ENCODE data around the gene BRD7.

The BRD7 gene

DNA sequence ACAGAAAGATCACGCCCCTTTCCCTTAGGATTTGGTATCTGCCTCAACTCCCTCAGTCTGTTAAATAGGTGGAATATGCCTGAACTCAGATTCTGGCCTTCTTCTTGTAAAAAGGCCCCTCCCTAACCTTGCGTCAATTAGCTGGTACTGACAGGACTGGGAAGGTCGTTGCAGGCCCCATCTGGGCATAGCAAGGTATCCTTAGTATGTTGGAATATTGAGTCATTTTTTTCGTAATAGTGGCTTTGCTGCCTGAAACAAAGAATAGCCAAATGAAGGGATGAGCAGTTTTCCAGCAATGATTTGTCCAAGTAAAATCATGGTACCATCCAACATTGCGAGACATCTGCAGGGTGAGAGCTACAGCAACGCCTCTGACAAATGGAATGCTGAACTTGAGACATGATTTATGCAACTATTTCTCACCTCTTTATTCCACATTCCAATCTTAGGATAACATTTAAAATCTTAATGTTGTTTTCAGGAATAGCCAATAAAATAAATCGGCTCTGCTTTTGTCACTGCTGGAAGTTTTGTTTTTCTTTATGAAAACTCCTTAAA, 39.3 kb upstream of the BRD7 start:
- Histone ChIP-seq H4K20me1 (ENCODE audit: low read depth, low read length) (no peaks in the 10 kb centered on the region), H3K27ac (ENCODE audit: low read depth, low read length) (no peak overlapping the region), H3K27me3 (ENCODE audit: low read length) (no peaks in the 10 kb centered on the region), H3K9me3 (ENCODE audit: insufficient read depth, low read length) (no peaks in the 10 kb centered on the region), H3K9me2 (replicated peaks; ENCODE audit: insufficient read depth, low read length) (no peaks in the 10 kb centered on the region), H3K9ac (ENCODE audit: low read length) (no peak overlapping the region), H3K4me3 (ENCODE audit: insufficient read depth, low read length, poor library complexity, severe bottlenecking) (no peak overlapping the region), H3F3A (ENCODE audit: insufficient read depth) (no peaks in the 10 kb centered on the region), H3K79me2 (ENCODE audit: insufficient read depth, low read length) (no peaks in the 10 kb centered on the region), H2AFZ (ENCODE audit: low read depth, low read length, severe bottlenecking) (no peak overlapping the region), H3K36me3 (ENCODE audit: low read length) (no peaks in the 10 kb centered on the region), H3K4me2 (ENCODE audit: low read depth, low read length, poor library complexity, severe bottlenecking) (no peak overlapping the region)
- TF ChIP-seq, protein P1, sequence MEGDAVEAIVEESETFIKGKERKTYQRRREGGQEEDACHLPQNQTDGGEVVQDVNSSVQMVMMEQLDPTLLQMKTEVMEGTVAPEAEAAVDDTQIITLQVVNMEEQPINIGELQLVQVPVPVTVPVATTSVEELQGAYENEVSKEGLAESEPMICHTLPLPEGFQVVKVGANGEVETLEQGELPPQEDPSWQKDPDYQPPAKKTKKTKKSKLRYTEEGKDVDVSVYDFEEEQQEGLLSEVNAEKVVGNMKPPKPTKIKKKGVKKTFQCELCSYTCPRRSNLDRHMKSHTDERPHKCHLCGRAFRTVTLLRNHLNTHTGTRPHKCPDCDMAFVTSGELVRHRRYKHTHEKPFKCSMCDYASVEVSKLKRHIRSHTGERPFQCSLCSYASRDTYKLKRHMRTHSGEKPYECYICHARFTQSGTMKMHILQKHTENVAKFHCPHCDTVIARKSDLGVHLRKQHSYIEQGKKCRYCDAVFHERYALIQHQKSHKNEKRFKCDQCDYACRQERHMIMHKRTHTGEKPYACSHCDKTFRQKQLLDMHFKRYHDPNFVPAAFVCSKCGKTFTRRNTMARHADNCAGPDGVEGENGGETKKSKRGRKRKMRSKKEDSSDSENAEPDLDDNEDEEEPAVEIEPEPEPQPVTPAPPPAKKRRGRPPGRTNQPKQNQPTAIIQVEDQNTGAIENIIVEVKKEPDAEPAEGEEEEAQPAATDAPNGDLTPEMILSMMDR (IDR thresholded peaks at IDR 0.05; ENCODE audit: insufficient read depth, low read length, poor library complexity, severe bottlenecking): no peak
- no peak for TF ChIP-seq EZH2phosphoT487 (conservative IDR thresholded peaks at IDR 0.05; ENCODE audit: low read length)

DNA sequence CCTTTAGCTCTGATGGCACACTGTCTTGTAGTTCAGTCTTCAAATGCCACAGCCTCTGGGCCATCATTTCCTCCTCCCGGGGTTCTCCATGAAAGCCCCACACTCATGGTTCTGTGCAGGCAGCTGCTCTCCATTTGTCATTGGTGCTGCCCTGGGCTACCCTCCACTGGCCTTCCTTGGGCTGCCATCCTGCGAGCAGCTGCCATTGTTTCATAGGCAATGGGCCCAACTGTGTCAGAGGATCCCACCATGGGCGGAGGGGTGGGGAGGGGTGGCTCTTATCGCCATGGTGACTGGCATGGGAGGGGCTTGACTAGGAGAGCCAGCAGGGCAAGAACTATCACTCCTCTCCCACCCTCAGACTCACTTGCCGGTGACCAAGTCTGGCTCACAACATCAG, 38.6 kb upstream of the BRD7 start:
- Histone ChIP-seq H3F3A (ENCODE audit: insufficient read depth) (no peaks in the 10 kb centered on the region), H3K36me3 (ENCODE audit: low read length) (no peaks in the 10 kb centered on the region), H3K9ac (ENCODE audit: low read length) (no peak overlapping the region), H3K9me3 (ENCODE audit: insufficient read depth, low read length) (no peaks in the 10 kb centered on the region), H3K9me2 (replicated peaks; ENCODE audit: insufficient read depth, low read length) (no peaks in the 10 kb centered on the region), H4K20me1 (ENCODE audit: low read depth, low read length) (no peaks in the 10 kb centered on the region), H3K27me3 (ENCODE audit: low read length) (no peaks in the 10 kb centered on the region), H3K27ac (ENCODE audit: low read depth, low read length) (no peak overlapping the region), H3K4me2 (ENCODE audit: low read depth, low read length, poor library complexity, severe bottlenecking) (no peak overlapping the region), H3K79me2 (ENCODE audit: insufficient read depth, low read length) (no peaks in the 10 kb centered on the region), H3K4me3 (ENCODE audit: insufficient read depth, low read length, poor library complexity, severe bottlenecking) (no peak overlapping the region), H2AFZ (ENCODE audit: low read depth, low read length, severe bottlenecking) (no peak overlapping the region)
- no peak for TF ChIP-seq EZH2phosphoT487 (conservative IDR thresholded peaks at IDR 0.05; ENCODE audit: low read length)
- TF ChIP-seq, protein P1 (IDR thresholded peaks at IDR 0.05; ENCODE audit: insufficient read depth, low read length, poor library complexity, severe bottlenecking): no peak

DNA sequence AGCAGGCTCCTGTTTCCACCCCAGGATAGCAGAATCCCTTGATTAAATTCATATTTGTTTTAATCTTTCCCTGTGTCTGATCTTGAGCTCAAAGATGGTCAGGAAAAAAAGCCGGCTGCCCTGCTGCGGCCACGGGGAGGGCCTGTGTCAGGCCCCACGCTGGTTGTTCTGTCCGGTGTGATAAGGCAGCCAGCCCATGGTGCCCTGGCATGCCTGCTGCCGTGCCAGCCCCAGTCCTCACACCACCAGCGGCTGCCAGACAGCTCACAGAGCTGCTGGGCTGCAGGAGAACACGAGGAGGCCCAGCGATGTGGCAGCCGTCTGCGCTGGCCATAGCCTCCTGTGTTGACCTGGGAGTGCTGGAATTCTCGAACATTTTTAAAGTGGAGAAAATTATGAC, 34.7 kb upstream of the BRD7 start:
- no peaks in the 10 kb centered on the region for H3K9me2 ChIP-seq (replicated peaks; ENCODE audit: insufficient read depth, low read length)
- no peaks in the 10 kb centered on the region for H3K9me3 ChIP-seq (ENCODE audit: insufficient read depth, low read length)
- H3K79me2 ChIP-seq (ENCODE audit: insufficient read depth, low read length): no peaks in the 10 kb centered on the region
- H3K9ac ChIP-seq (ENCODE audit: low read length): no peak overlapping the region
- H3K27ac ChIP-seq (ENCODE audit: low read depth, low read length): no peak overlapping the region
- no peak overlapping the region for H2AFZ ChIP-seq (ENCODE audit: low read depth, low read length, severe bottlenecking)
- H4K20me1 ChIP-seq (ENCODE audit: low read depth, low read length): no peaks in the 10 kb centered on the region
- H3K4me2 ChIP-seq (ENCODE audit: low read depth, low read length, poor library complexity, severe bottlenecking): no peak overlapping the region
- TF ChIP-seq, protein P1 (IDR thresholded peaks at IDR 0.05; ENCODE audit: insufficient read depth, low read length, poor library complexity, severe bottlenecking): no peak
- TF ChIP-seq EZH2phosphoT487 (conservative IDR thresholded peaks at IDR 0.05; ENCODE audit: low read length): no peak
- no peaks in the 10 kb centered on the region for H3K36me3 ChIP-seq (ENCODE audit: low read length)
- no peaks in the 10 kb centered on the region for H3K27me3 ChIP-seq (ENCODE audit: low read length)
- no peak overlapping the region for H3K4me3 ChIP-seq (ENCODE audit: insufficient read depth, low read length, poor library complexity, severe bottlenecking)
- H3F3A ChIP-seq (ENCODE audit: insufficient read depth): no peaks in the 10 kb centered on the region
